Neuronal stem cell (in vitro differentiated cells): Measurements from ENCODE around the gene MTHFD1L.

Source experiments
- DNase-seq: peaks from one replicate; pipeline ENCODE4 v3.0.0-alpha.2; 2013; ENCODE audit warnings: low spot score
- H2AFZ ChIP-seq: one replicate; pipeline ENCODE4 v1.6.1; 2013; ENCODE audit warnings: mild to moderate bottlenecking, low read length, inconsistent platforms
- H2AK5ac ChIP-seq: 2 replicates; pipeline ENCODE4 v1.6.1; 2013; ENCODE audit warnings: low read depth, mild to moderate bottlenecking, inconsistent platforms, low read length, moderate library complexity, mixed read lengths
- H2BK120ac ChIP-seq: 2 replicates; pipeline ENCODE4 v1.6.1; 2013; ENCODE audit warnings: low read depth, mild to moderate bottlenecking, inconsistent platforms, low read length, moderate library complexity, mixed read lengths
- H2BK12ac ChIP-seq: one replicate; pipeline ENCODE4 v1.6.1; 2013; ENCODE audit warnings: low read length, inconsistent platforms
- H2BK15ac ChIP-seq: 2 replicates; pipeline ENCODE4 v1.6.1; 2013; ENCODE audit warnings: mild to moderate bottlenecking, low read length, inconsistent platforms, mixed read lengths
- H2BK5ac ChIP-seq: one replicate; pipeline ENCODE4 v1.6.1; 2013; ENCODE audit warnings: inconsistent platforms, mild to moderate bottlenecking, low read length, moderate library complexity
- H3K14ac ChIP-seq: one replicate; pipeline ENCODE4 v1.6.1; 2013; ENCODE audit warnings: low read length, inconsistent platforms
- H3K18ac ChIP-seq: 2 replicates; pipeline ENCODE4 v1.6.1; 2013; ENCODE audit warnings: low read length, inconsistent platforms
- H3K23ac ChIP-seq: 2 replicates; pipeline ENCODE4 v1.6.1; 2013; ENCODE audit warnings: low read depth, mild to moderate bottlenecking, mixed read lengths, low read length, inconsistent platforms; ENCODE audit not compliant: poor library complexity
- H3K27ac ChIP-seq: replicated peaks from 3 replicates; pipeline ENCODE4 v1.5.1; 2013; ENCODE audit warnings: low read length, inconsistent platforms
- H3K27me3 ChIP-seq, 3 experiments: 2 replicates each; pipeline ENCODE4 v1.6.1; 2013; ENCODE audit warnings: low read length in 3 of 3, mild to moderate bottlenecking in 2 of 3, inconsistent platforms in 1 of 3, low read depth in 1 of 3, mixed read lengths in 1 of 3, moderate library complexity in 1 of 3; ENCODE audit not compliant: control insufficient read depth in 3 of 3, insufficient read depth in 3 of 3
- H3K36me3 ChIP-seq, 2 donors: replicated peaks in 1 of 2; 2 replicates each; pipeline ENCODE4 v1.6.1; 2013; ENCODE audit warnings: low read length in 2 of 2; ENCODE audit not compliant: control insufficient read depth in 2 of 2, insufficient read depth in 2 of 2
- H3K4ac ChIP-seq: 2 replicates; pipeline ENCODE4 v1.6.1; 2013; ENCODE audit warnings: inconsistent platforms, mild to moderate bottlenecking, low read length, moderate library complexity
- H3K4me1 ChIP-seq, 2 donors: 1 replicate in 1 of 2; 2 replicates in 1 of 2; pipeline ENCODE4 v1.6.1; 2013; ENCODE audit warnings: low read length in 2 of 2, low read depth in 1 of 2; ENCODE audit not compliant: control insufficient read depth in 2 of 2, insufficient read depth in 1 of 2
- H3K4me2 ChIP-seq: one replicate; pipeline ENCODE4 v1.6.1; 2013; ENCODE audit warnings: mild to moderate bottlenecking, low read length, inconsistent platforms; ENCODE audit not compliant: insufficient read depth, poor library complexity, severe bottlenecking
- H3K4me3 ChIP-seq, 2 donors: 2 replicates each; pipeline ENCODE4 v1.5.1; 2013; ENCODE audit warnings: low read length in 2 of 2, mild to moderate bottlenecking in 2 of 2, inconsistent platforms in 1 of 2, moderate library complexity in 1 of 2
- H3K79me1 ChIP-seq: one replicate; pipeline ENCODE4 v1.6.1; 2013; ENCODE audit warnings: low read depth, mild to moderate bottlenecking, inconsistent platforms, low read length, moderate library complexity
- H3K9ac ChIP-seq: one replicate; pipeline ENCODE4 v1.6.1; 2013; ENCODE audit warnings: mild to moderate bottlenecking, low read depth, low read length, inconsistent platforms; ENCODE audit not compliant: poor library complexity
- H3K9me3 ChIP-seq, 2 donors: replicated peaks in 1 of 2; 2 replicates each; pipeline versions ENCODE3 to v1.6.1; 2013; ENCODE audit warnings: low read length in 2 of 2, mild to moderate bottlenecking in 2 of 2, inconsistent platforms in 1 of 2, low read depth in 1 of 2, mixed read lengths in 1 of 2, moderate library complexity in 1 of 2; ENCODE audit not compliant: control insufficient read depth in 2 of 2, insufficient read depth in 1 of 2
- H4K8ac ChIP-seq: one replicate; pipeline ENCODE4 v1.6.1; 2013; ENCODE audit warnings: low read depth, mild to moderate bottlenecking, inconsistent platforms, low read length, moderate library complexity
- H4K91ac ChIP-seq: one replicate; pipeline ENCODE4 v1.6.1; 2013; ENCODE audit warnings: low read length, low read depth, mild to moderate bottlenecking, inconsistent platforms; ENCODE audit not compliant: poor library complexity
- WGBS, 2 donors: extraction: QIAGEN DNeasy Blood & Tissue Kit; methylation state at CpG; one replicate each; pipeline ENCODE4 v1.1.7; 2013; ENCODE audit warnings: missing lambda C conversion rate in 2 of 2, mixed read lengths in 1 of 2; ENCODE audit not compliant: insufficient read length in 2 of 2, insufficient replicate concordance in 1 of 2; ENCODE audit errors: extremely low coverage in 2 of 2; 5-methylcytosine and 5-hydroxymethylcytosine counted together

The MTHFD1L gene

DNA sequence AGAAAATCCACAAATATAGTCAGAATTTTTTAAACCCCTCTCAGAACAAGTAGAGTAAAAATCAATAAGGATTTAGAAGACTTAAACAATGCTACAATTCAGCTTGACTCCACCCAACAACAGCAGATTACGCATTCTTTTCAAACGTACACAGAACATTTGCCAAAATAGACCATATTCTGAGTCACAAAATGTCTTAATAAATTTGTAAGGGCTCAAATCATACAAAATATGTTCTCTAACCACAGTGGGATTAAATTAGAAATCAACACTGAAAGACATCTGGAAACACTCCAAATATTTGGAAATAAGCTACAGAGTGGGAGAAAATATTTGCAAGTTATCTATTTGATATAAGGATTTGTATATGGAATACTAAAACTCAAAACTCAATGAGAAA lies 210.0 kb downstream of the MTHFD1L start:
- Histone ChIP-seq H3K4me1 (no peaks in the 10 kb centered on the region), H3K4me3 (no peak overlapping the region), H2BK15ac (no peak overlapping the region), H3K4ac (no peak overlapping the region), H2AK5ac (no peak overlapping the region), H2BK12ac (no peak overlapping the region), H3K9me3 (peaks cover 0 to 33% of the 10 kb centered on the region in 2 donors), H3K36me3 (peaks cover 0 to 12% of the 10 kb centered on the region in 2 donors), H3K14ac (no peak overlapping the region), H3K79me1 (no peaks in the 10 kb centered on the region), H2AFZ (no peak overlapping the region), H2BK5ac (no peak overlapping the region), H3K27me3 (no peaks in the 10 kb centered on the region), H4K8ac (no peak overlapping the region), H3K9ac (no peak overlapping the region), H3K4me2 (no peak overlapping the region), H4K91ac (no peak overlapping the region), H3K27ac (no peak overlapping the region), H2BK120ac (no peak overlapping the region), H3K18ac (no peak overlapping the region), H3K23ac (no peak overlapping the region)
- WGBS, 2 donors, result no CpG with 5 or more reads among the region's 2 CpGs
- DNase-seq, result no peak

DNA sequence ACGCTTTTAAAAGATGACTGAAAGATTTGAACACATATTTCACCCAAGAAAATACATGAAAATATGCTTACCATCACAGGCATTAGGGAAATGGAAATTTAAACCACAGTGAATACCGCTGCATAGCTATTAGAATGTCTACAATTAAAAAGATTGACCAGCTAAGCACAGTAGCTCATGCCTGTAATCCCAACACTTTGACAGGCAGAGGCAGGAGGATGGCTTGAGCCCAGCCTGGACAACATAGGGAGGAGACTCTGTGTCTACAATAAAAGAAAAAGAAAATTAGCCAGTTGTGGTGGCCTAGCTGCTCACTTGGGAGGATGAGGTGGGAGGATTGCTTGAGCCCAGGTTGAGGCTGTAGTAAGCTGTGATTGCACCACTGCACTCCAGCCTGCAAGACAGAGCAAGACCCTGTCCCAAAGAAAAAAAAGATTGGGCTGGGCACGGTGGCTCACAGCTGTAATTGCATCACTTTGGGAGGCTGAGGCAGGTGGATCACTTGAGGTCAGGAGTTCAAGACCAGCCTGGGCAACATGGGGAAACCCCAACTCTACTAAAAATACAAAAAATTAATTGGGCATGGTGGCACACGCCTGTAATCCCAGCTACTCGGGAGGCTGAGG lies 210.5 kb downstream of the MTHFD1L start:
- no peak overlapping the region for H3K27ac ChIP-seq
- no peak overlapping the region for H2AK5ac ChIP-seq
- no peak overlapping the region for H2BK15ac ChIP-seq
- peaks cover 0 to 33% of the 10 kb centered on the region in 2 donors for H3K9me3 ChIP-seq
- peaks cover 0 to 12% of the 10 kb centered on the region in 2 donors for H3K36me3 ChIP-seq
- H2BK120ac ChIP-seq, result no peak overlapping the region
- no peak overlapping the region for H2BK12ac ChIP-seq
- no peak overlapping the region for H3K4me2 ChIP-seq
- no peak overlapping the region for H2AFZ ChIP-seq
- no peak overlapping the region for H4K91ac ChIP-seq
- H3K14ac ChIP-seq, result no peak overlapping the region
- H3K18ac ChIP-seq, result no peak overlapping the region
- no peak overlapping the region for H3K9ac ChIP-seq
- H3K4ac ChIP-seq, result no peak overlapping the region
- no peak for DNase-seq
- H3K23ac ChIP-seq, result no peak overlapping the region
- H3K27me3 ChIP-seq, result no peaks in the 10 kb centered on the region
- H4K8ac ChIP-seq, result no peak overlapping the region
- H3K79me1 ChIP-seq, result no peaks in the 10 kb centered on the region
- H3K4me1 ChIP-seq, result no peaks in the 10 kb centered on the region
- no peak overlapping the region for H3K4me3 ChIP-seq
- WGBS, 2 donors, result no CpG with 5 or more reads among the region's 5 CpGs
- no peak overlapping the region for H2BK5ac ChIP-seq

DNA sequence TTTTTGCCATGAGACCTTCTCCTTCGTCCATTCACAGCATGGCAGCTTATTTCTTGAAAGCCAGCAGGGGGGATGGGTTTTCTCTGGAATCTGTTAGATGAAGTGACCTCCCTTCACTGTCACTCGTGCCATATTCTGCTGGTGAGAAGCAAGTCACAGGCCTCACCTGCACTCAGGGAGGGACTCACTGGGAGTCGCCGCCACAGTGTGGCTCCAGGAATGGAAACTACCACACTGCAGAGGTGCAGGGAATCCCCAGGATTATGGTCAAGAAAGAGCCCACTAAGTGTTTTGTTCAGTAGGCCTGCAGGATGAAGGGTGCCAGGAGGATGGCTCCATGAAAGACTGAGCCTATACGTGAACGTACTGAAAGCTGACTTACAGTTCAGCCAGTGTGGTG lies 213.2 kb downstream of the MTHFD1L start:
- Histone ChIP-seq H3K4ac (no peak overlapping the region), H3K27me3 (no peaks in the 10 kb centered on the region), H3K9ac (no peak overlapping the region), H2AK5ac (no peak overlapping the region), H4K91ac (no peak overlapping the region), H3K79me1 (no peaks in the 10 kb centered on the region), H3K4me3 (no peak overlapping the region), H2AFZ (no peak overlapping the region), H3K14ac (no peak overlapping the region), H3K18ac (no peak overlapping the region), H4K8ac (no peak overlapping the region), H3K36me3 (peaks cover 0 to 12% of the 10 kb centered on the region in 2 donors), H3K9me3 (peaks cover 2 to 29% of the 10 kb centered on the region in 2 donors), H2BK120ac (no peak overlapping the region), H2BK15ac (no peak overlapping the region), H3K27ac (no peak overlapping the region), H3K4me1 (peaks cover 0 to 3% of the 10 kb centered on the region in 2 donors), H3K23ac (no peak overlapping the region), H2BK5ac (no peak overlapping the region), H3K4me2 (no peak overlapping the region), H2BK12ac (no peak overlapping the region)
- no peak for DNase-seq
- no CpG with 5 or more reads among the region's 6 CpGs for WGBS, 2 donors

DNA sequence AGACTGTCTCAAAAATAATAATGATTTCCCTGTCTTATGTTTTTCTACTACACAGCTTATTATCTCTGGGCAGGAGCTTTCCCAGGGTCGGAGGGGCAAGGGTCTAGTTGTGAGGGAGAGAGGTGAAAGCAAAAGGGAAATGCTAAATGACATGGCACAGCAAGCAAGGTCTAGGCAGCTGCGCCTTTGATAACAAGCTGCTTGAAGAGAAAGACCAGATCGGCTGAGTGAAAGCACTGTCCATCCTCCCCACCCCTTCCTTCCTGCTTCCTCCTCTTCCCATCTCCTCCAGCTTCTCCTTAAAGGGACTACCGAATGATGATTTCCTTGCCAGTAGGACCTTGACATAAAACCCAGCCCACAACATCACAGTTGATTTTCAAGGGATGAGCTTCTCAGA lies 216.2 kb downstream of the MTHFD1L start:
- Histone ChIP-seq H3K4me2 (no peak overlapping the region), H2BK15ac (no peak overlapping the region), H3K27ac (no peak overlapping the region), H3K18ac (no peak overlapping the region), H3K4me1 (peaks cover 0 to 3% of the 10 kb centered on the region in 2 donors), H3K4me3 (no peak overlapping the region), H2AFZ (no peak overlapping the region), H3K23ac (no peak overlapping the region), H2AK5ac (no peak overlapping the region), H3K36me3 (peaks cover 0 to 5% of the 10 kb centered on the region in 2 donors), H3K27me3 (no peaks in the 10 kb centered on the region), H3K4ac (no peak overlapping the region), H3K9ac (no peak overlapping the region), H2BK5ac (no peak overlapping the region), H2BK120ac (no peak overlapping the region), H4K8ac (no peak overlapping the region), H3K14ac (no peak overlapping the region), H4K91ac (no peak overlapping the region), H2BK12ac (no peak overlapping the region), H3K9me3 (peaks cover 2 to 4% of the 10 kb centered on the region in 2 donors), H3K79me1 (no peaks in the 10 kb centered on the region)
- no peak for DNase-seq
- WGBS, 2 donors, result no CpG with 5 or more reads among the region's 4 CpGs
